Inflammatory macrophage (primary cell): ENCODE measurements around the gene C1QTNF2.
"Not testable (repeated sequence)": the region's sequence is repeated elsewhere in the genome, so short reads cannot be mapped to it uniquely, and the experiment has no call there.

Source experiments
- DNase-seq, 2 donors: peaks; one replicate each; pipeline ENCODE4 v3.0.0-alpha.2; 2020 to 2022

C1QTNF2 gene

GRCh38 chr5:160341309-160341870 is 29.0 kb downstream of the C1QTNF2 start:
- DNase-seq = no peak

DNA sequence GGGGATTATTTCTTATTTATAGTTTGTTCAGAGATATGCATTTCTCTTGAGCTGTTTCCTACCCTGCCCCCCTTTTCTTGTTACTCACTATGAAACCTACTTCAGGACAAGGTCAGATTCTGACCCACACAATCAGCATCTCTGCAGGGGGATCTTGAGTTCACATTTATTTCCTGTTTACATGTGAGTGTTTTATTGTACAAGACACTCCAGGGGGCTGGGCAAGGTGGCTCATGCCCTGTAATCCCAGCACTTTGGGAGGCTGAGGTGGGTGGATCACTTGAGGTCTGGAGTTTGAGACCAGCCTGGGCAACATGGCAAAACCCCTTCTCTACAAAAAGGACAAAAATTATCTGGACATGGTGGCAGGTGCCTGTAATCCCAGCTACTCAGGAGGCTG is 29.9 kb downstream of the C1QTNF2 start:
- DNase-seq = not testable (repeated sequence)

DNA sequence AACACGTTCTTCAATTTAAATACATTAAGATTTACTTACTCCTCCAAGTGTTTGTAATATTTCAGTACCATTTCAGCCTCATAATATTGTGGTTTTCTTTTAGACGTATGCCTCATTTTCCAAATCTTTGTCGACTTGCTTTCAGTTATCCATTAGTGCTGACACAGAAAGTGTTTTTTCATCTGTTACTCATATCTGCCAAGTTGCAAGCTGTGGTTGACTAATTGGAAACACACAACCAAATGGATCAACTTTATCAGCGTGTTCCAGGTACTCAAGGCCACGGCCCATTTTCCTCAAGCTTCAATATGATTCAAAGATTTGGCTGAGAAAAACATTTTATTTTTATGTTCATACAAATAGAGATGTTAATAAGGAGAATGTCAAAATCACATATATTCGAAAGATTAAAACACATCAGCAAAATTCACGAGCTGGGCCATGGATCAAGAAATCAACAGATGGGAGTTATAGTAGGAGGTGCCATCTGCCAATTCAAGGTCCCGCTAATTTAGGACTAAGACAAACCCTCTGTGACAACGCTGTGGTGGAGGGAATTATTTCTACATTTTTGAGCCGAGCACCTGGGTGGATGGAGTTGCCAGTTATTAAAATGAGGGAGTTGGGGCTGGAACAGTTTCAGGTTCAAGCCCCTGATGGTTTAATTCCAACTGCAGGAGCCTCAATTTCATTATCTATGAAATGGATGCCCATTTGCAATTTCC is 30.9 kb downstream of the C1QTNF2 start:
- no peak for DNase-seq

DNA sequence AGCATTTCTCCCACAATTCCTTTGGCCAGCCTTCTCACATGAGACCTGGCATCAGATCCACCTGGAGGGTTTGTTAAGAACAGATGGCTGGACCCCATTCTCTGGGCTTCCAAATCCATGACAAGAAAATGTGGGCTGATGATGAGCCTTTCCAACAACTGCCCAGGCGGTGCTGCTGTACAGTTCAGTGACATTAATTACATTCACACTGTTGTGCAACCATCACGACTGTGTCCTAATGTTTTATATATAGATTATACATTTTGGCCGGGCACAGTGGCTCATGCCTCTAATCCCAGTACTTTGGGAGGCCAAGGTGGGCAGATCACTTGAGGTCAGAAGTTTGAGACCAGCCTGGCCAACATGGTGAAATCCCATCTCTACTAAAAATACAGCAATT is 35.7 kb downstream of the C1QTNF2 start:
- peak in 1 of 2 donors; percentile 25 for DNase-seq

GRCh38 chr5:160333721-160334120 is 36.7 kb downstream of the C1QTNF2 start:
- DNase-seq = peak; percentile 83 to 89

DNA sequence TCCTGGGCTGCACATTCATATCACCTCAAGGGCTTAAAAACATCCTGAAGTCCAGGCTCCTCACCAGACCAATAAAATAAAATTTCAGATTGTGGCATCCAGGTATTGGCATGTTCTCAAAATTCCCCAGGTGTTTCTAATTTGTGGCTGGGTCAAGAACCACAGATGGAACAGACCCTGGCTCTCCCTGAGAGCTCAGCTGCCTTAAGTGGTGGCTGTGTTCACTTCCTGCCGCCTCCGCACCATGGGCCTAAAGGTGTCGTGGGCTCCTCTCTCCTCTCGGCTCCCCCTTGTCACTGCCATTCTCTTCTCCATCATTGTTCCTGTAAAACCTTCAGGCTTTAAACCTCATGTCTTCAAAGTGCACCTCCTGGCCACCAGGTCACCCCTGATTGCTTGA is 40.2 kb downstream of the C1QTNF2 start:
- no peak for DNase-seq

- no peak for DNase-seq
These were observed 42.6 kb downstream of the C1QTNF2 start for GRCh38 chr5:160327818-160328217.

GRCh38 chr5:160326981-160327380 is 43.4 kb downstream of the C1QTNF2 start:
- no peak for DNase-seq

GRCh38 chr5:160325716-160326115 is 44.7 kb downstream of the C1QTNF2 start:
- DNase-seq = no peak

DNA sequence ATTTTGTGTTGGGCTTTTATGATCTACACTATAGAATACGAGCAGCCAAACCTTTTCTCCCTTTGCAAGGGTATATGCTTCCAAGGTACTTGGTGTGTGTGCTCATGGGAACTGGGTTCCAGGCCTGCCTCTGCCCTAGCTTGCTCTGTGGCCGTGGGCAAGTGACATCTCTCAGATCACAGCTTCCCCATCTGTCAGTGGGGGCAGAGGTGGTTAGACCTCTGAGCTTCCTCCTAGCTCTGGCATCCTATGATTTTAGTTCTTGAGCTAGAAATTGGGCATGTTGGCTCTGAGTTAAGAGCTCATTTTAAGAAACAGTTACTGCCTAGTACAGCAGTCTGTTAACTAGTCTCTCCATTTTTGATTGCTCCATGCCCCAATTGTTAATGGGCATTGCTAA is 45.5 kb downstream of the C1QTNF2 start:
- peak; percentile 62 to 74 for DNase-seq

GRCh38 chr5:160318409-160318808 is 52.0 kb downstream of the C1QTNF2 start:
- peak; percentile 77 to 93 for DNase-seq

- DNase-seq = no peak
These were observed 53.0 kb downstream of the C1QTNF2 start for GRCh38 chr5:160317434-160317833.

- no peak for DNase-seq
These were observed 54.5 kb downstream of the C1QTNF2 start for GRCh38 chr5:160315968-160316367.

DNA sequence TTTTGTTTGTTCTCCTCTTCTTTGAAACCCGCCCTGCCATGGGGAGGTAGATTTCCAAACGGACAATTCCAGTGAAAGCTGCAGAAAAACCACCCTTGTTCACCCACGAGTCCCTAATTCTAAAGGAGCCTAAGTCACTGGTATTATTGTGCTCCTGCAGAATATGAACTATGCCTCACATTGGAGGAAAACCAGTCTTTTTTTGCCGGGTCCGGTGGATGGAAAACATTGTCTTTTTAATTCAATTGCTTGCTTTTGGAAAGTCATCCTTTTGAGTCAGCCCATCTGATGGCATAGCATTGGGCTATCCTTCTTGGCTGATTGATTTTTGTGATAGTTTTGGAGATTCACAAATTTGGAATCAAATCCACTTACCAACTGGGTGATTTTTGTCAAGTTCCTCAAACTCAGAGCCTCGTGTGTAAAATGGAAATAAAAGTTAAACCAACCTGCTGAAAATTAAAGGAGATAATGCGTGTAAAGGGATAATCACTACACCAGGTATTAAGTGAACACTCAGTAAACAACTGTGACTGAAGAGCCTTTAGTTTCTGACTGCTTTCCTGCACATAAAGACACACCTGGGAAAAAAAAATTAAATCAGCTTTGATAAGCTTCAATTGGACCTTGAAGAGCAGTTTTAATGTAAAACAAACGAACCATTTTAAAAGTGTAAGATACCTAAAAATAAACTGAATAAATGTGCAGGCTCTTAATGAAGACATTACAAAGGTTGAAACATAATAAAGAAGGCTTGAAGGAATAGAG is 57.3 kb downstream of the C1QTNF2 start:
- no peak for DNase-seq

GRCh38 chr5:160312134-160312959 is 58.1 kb downstream of the C1QTNF2 start, which contains the start of gene CCNJL:
Gene CCNJL, minus strand, starts transcription at chr5:160312564. Its CDS starts 641 bp downstream, at chr5:160311923.
- no peak for DNase-seq

DNA sequence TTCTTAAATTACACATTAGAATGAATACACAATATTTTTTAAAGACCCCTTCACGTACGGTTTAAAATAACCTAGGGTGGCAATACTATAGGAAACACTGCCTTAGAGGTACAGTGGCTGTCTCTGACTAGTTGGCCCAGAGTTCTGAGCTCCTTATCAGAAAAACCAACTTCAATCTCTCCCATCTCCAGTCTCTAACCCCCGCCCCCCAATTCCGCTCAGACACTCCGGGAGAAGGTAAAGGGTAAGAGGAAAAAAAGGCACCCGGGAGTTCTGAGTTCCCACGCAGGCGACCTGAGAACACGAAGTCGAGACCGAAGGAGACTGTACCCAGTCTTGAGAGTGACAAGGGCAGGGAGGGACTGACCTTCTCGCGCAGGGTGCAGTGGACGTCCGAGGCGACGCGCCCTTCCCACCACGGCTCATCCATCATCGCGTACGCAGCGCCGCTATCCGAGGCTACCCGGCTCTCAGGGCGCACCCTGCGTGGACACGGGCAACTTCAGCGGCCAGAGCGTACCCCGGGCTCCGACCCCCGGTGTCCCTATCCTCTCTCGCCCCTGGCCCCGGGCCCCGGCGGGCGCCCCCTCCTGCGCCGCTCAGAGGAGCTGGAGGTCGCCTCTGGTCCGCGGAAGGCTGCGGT is 58.8 kb downstream of the C1QTNF2 start:
- no peak for DNase-seq

DNA sequence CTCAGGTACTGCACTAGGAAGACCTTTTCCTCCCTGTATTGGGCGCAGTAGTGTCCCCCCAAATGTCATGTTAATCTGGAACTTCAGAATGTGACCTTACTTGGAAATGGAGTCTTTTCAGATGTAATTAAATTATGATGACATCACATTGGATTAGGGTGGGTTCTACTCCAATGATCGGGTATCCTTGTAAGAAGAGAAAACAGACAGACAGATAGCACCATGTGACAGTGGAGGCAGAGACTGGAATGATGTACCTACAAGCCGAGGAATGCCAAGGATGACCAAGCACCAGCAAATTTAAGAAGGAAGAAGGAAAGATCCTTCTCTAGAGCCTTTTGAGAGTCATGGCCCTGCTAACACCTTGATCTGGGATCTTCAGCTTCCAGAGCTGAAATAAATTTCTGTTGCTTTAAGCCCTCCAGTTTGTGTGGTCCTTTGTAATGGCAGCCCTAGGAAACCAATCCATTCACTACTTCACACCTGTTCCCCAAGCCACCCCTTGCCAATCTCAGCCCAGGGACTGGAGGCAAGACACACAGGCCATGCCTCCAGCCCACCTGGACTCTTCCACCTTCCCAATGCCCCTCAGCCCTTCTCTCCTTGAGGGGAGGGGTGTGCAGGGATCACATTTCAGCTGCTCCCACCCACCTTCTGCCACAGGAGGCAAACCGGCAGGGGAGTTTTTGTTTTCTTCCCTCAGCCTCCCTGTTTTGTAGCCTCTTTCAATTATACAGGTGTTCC is 59.7 kb downstream of the C1QTNF2 start:
- DNase-seq = no peak

DNA sequence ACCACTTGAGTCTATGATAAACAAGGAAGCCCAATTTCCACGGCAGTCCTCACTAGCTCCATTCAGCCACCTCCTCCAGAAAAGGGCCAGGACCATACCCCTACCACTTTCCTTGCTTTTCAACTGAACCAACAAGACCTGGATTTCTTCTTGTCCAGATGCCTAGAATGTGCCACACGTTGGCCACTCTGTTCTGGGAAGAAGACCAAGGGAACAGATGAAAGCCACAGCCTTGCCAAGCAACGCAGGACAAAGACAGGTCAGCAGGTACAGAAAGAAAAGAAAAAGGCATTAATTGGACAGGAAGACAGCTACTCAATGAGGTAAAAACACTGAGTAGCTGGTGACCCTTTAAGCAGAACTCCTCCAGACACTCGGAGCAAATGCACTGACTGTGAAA is 60.3 kb downstream of the C1QTNF2 start:
- no peak for DNase-seq

GRCh38 chr5:160306696-160307095 is 63.7 kb downstream of the C1QTNF2 start:
- DNase-seq = no peak

- DNase-seq = no peak
These were observed 65.1 kb downstream of the C1QTNF2 start for GRCh38 chr5:160305319-160305718.

DNA sequence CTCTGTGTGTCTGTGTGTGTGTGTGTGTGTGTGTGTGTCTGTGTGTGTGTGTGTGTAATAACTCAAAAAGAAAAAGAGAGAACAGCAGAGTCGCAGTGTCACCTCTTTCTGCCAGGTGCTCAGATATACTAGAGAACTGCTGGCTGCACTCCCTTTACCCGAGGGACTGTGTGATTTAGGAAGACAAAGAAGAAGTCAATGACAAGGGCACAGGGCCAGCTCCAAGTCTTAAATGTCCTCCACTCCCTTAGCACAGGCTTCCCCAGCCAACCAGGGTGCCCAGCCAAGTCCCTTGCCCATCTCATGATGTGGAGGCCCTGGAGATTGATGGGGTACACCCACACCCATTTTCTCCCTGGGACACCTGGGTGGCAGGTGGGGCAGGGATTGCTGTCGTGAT is 66.7 kb downstream of the C1QTNF2 start:
- no peak for DNase-seq

GRCh38 chr5:160298189-160298588 is 72.2 kb downstream of the C1QTNF2 start:
- no peak for DNase-seq
